ENCODE measurements around the gene ZNF609.

The ZNF609 gene, protein sequence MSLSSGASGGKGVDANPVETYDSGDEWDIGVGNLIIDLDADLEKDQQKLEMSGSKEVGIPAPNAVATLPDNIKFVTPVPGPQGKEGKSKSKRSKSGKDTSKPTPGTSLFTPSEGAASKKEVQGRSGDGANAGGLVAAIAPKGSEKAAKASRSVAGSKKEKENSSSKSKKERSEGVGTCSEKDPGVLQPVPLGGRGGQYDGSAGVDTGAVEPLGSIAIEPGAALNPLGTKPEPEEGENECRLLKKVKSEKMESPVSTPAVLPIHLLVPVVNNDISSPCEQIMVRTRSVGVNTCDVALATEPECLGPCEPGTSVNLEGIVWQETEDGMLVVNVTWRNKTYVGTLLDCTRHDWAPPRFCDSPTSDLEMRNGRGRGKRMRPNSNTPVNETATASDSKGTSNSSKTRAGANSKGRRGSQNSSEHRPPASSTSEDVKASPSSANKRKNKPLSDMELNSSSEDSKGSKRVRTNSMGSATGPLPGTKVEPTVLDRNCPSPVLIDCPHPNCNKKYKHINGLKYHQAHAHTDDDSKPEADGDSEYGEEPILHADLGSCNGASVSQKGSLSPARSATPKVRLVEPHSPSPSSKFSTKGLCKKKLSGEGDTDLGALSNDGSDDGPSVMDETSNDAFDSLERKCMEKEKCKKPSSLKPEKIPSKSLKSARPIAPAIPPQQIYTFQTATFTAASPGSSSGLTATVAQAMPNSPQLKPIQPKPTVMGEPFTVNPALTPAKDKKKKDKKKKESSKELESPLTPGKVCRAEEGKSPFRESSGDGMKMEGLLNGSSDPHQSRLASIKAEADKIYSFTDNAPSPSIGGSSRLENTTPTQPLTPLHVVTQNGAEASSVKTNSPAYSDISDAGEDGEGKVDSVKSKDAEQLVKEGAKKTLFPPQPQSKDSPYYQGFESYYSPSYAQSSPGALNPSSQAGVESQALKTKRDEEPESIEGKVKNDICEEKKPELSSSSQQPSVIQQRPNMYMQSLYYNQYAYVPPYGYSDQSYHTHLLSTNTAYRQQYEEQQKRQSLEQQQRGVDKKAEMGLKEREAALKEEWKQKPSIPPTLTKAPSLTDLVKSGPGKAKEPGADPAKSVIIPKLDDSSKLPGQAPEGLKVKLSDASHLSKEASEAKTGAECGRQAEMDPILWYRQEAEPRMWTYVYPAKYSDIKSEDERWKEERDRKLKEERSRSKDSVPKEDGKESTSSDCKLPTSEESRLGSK (N-terminal part only)

DNA sequence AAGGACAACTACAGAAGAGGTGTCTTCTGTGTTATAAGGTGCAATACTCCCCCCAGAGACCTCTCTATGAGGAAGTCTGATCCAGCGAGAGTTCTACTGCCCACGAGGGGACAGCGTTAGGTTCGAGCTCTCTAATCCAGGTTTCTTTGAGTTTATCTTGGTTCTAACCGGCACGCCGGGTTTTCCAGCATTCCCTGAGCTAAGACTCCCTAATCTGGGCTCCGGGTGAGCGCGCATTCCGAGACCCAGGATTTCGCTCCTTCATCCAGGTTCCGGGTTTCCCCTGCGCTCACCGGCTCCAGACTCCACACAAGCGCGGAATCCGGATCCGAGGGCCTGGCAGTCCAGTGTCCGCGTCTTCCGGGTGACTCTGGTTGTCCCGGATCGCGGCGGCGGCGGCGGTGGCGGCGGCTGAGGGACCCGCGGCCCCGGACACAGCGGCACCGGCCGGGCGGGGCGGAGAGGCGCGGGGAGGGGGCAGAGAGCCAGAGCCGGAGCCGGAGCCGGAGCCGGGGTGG, at the start of gene ZNF609:
Gene ZNF609, plus strand, starts transcription at position 373 of the 518 bp plus-strand sequence. CDS start 38,842 bp downstream, outside the sequence.
- peak; percentile 64 to 81 for DNase-seq (ENCODE audit: extremely low read depth in 1 of 2, low read depth in 1 of 2)

GRCh38 chr15:64412216-64412615, 48.2 kb upstream of the ZNF609 start:
- no peak for DNase-seq (ENCODE audit: extremely low read depth in 1 of 2, low read depth in 1 of 2)

GRCh38 chr15:64422697-64423096, 37.7 kb upstream of the ZNF609 start:
- no peak for DNase-seq (ENCODE audit: extremely low read depth in 1 of 2, low read depth in 1 of 2)

GRCh38 chr15:64423970-64424369, 36.4 kb upstream of the ZNF609 start:
- no peak for DNase-seq (ENCODE audit: extremely low read depth in 1 of 2, low read depth in 1 of 2)

GRCh38 chr15:64425221-64425620, 35.2 kb upstream of the ZNF609 start:
- DNase-seq (ENCODE audit: extremely low read depth in 1 of 2, low read depth in 1 of 2): no peak

DNA sequence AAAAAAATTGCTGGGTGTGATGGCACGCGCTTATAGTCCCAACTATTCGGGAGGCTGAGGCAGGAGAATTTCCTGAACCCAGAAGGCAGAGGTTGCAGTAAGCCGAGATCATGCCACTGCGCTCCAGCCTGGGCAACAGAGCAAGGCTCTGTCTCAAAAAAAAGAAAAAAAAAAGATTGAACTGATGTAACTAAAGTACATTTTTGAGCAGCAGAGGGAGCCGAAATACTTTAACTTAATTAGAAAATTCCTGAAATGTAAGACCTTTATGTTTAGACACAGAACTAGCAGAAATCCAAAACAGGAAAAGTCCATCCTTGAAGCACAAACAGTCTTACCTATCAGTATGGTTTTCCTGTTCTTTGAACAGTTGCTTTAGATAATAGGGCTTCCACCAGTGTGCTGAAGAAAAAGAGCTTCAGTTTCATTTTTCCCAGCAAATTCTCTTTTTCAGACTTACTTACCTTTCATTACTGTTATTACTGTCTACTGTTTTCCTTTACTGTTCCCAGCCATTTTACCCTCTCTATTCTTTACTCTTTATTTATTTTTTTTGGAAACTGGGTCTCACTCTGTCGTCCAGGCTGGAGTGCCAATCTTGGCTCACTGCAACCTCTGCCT, 33.4 kb upstream of the ZNF609 start:
- DNase-seq (ENCODE audit: extremely low read depth in 1 of 2, low read depth in 1 of 2): no peak

- no peak for DNase-seq (ENCODE audit: extremely low read depth in 1 of 2, low read depth in 1 of 2)
Observed at GRCh38 chr15:64429448-64429847, 30.9 kb upstream of the ZNF609 start.

- peak in 1 of 2 donors; percentile 15 for DNase-seq (ENCODE audit: extremely low read depth in 1 of 2, low read depth in 1 of 2)
Observed at GRCh38 chr15:64430000-64430735, 30.2 kb upstream of the ZNF609 start.

- DNase-seq (ENCODE audit: extremely low read depth in 1 of 2, low read depth in 1 of 2): no peak
Observed at GRCh38 chr15:64437982-64438381, 22.4 kb upstream of the ZNF609 start.

GRCh38 chr15:64438653-64439447, 21.5 kb upstream of the ZNF609 start:
- no peak for DNase-seq (ENCODE audit: extremely low read depth in 1 of 2, low read depth in 1 of 2)

DNA sequence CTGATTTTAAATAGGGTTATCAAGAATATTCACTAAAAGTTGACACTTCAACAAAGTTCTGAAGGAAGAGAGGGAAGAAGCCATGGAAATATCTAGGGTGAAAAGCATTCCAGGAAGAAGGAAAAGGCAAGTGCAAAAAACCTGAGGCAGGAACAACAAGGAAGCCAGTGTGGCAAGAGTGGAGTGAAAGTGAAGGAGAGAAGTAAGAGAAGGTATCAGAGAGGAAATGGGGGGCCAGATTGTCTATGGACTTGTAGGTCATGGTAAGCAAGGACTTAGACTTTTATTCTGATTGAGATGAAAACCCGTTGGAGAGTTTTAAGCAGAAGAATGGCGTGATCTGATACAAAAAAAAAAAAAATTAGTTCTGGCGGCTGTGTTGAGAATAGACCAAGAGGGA, 18.5 kb upstream of the ZNF609 start:
- no peak for DNase-seq (ENCODE audit: extremely low read depth in 1 of 2, low read depth in 1 of 2)

GRCh38 chr15:64443016-64443415, 17.4 kb upstream of the ZNF609 start:
- DNase-seq (ENCODE audit: extremely low read depth in 1 of 2, low read depth in 1 of 2): no peak

- no peak for DNase-seq (ENCODE audit: extremely low read depth in 1 of 2, low read depth in 1 of 2)
Observed at GRCh38 chr15:64443747-64444621, 16.4 kb upstream of the ZNF609 start.

DNA sequence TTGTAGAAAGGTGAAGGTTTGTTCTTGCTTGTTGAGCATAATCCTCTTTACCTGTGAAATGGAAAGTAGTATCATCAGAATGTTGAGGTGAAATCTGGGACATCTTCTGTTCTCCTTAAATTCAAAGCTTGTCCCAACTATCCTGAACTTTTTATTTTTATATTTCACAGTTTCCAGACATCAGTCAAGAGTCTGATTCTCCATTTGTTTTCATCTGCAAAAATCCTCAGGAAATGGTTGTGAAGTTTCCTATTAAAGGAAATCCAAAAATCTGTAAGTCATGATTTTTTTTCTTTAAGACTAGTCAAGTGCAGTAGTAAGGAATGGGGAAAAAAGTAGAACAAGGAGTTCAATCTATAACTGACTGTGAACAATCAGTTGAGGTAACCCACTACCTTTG, 15.5 kb upstream of the ZNF609 start:
- DNase-seq (ENCODE audit: extremely low read depth in 1 of 2, low read depth in 1 of 2): no peak

GRCh38 chr15:64447536-64448315, 12.7 kb upstream of the ZNF609 start:
- no peak for DNase-seq (ENCODE audit: extremely low read depth in 1 of 2, low read depth in 1 of 2)

GRCh38 chr15:64452988-64453688, 7.2 kb upstream of the ZNF609 start:
- DNase-seq (ENCODE audit: extremely low read depth in 1 of 2, low read depth in 1 of 2): no peak

GRCh38 chr15:64453689-64454037, 6.7 kb upstream of the ZNF609 start:
- no peak for DNase-seq (ENCODE audit: extremely low read depth in 1 of 2, low read depth in 1 of 2)
